Common myeloid progenitor, CD34-positive (primary cell): ENCODE data around the gene SESTD1.

Experiments used
- CTCF ChIA-PET: fragments of 350-600 bp; sonication (Branson Sonifier 250); formaldehyde crosslinking; loops from one replicate; lab custom pipeline; 2021; ENCODE audit warnings: antibody characterized with exemption; lab: Charles Lee
- POLR2A ChIA-PET: fragments of 350-600 bp; sonication (Branson Sonifier 250); formaldehyde crosslinking; loops from one replicate; lab custom pipeline; 2021; ENCODE audit warnings: antibody characterized with exemption; lab: Charles Lee
- DNase-seq, 3 donors: peaks; one replicate each; pipeline versions ENCODE4 v3.0.0 to v3.0.0-alpha.2; 2013
- H3K27ac ChIP-seq, 2 experiments: 1 replicate in 1 of 2; 2 replicates in 1 of 2; pipeline ENCODE4 v1.7.0; 2013; ENCODE audit warnings: inconsistent platforms in 2 of 2, low read length in 2 of 2, mild to moderate bottlenecking in 2 of 2, low read depth in 1 of 2, moderate library complexity in 1 of 2; ENCODE audit not compliant: severe bottlenecking in 2 of 2, insufficient read depth in 1 of 2, poor library complexity in 1 of 2
- H3K27me3 ChIP-seq, 5 experiments: replicated peaks in 2 of 5; 1 replicate in 3 of 5; 2 replicates in 2 of 5; pipeline versions ENCODE4 v1.6.1 to v1.7.0; 2013; ENCODE audit warnings: low read length in 4 of 5, mild to moderate bottlenecking in 2 of 5, moderate library complexity in 2 of 5, inconsistent platforms in 1 of 5; ENCODE audit not compliant: insufficient read depth in 5 of 5, control insufficient read depth in 4 of 5
- H3K36me3 ChIP-seq, 4 experiments: 1 replicate in 2 of 4; 2 replicates in 2 of 4; pipeline versions ENCODE4 v1.6.1 to v1.7.0; 2013; ENCODE audit warnings: low read length in 3 of 4, control low read depth in 1 of 4, mild to moderate bottlenecking in 1 of 4; ENCODE audit not compliant: control insufficient read depth in 4 of 4, insufficient read depth in 4 of 4
- H3K4me1 ChIP-seq, 4 experiments: 1 replicate in 3 of 4; 2 replicates in 1 of 4; pipeline versions ENCODE4 v1.6.1 to v1.7.1; 2013; ENCODE audit warnings: low read length in 3 of 4, mild to moderate bottlenecking in 3 of 4, control low read depth in 1 of 4, inconsistent platforms in 1 of 4, moderate library complexity in 1 of 4; ENCODE audit not compliant: control insufficient read depth in 4 of 4, insufficient read depth in 4 of 4; ENCODE audit errors: control extremely low read depth in 1 of 4
- H3K4me3 ChIP-seq, 7 experiments: 1 replicate in 4 of 7; 2 replicates in 3 of 7; pipeline versions ENCODE4 v1.5.1 to v1.7.0; 2013; ENCODE audit warnings: mild to moderate bottlenecking in 7 of 7, low read length in 6 of 7, moderate library complexity in 6 of 7, inconsistent platforms in 2 of 7, low read depth in 2 of 7, control low read depth in 1 of 7; ENCODE audit not compliant: insufficient read depth in 4 of 7, control insufficient read depth in 1 of 7; ENCODE audit errors: extremely low read depth in 1 of 7
- H3K9me3 ChIP-seq, 5 experiments: 1 replicate in 4 of 5; 2 replicates in 1 of 5; pipeline versions ENCODE4 v1.6.1 to v1.7.1; 2013; ENCODE audit warnings: low read length in 4 of 5, mild to moderate bottlenecking in 2 of 5, inconsistent platforms in 1 of 5, low read depth in 1 of 5, moderate library complexity in 1 of 5; ENCODE audit not compliant: control insufficient read depth in 4 of 5, insufficient read depth in 2 of 5; ENCODE audit errors: control extremely low read depth in 1 of 5
- WGBS: methylation state at CpG from one replicate; pipeline ENCODE4 v1.1.5; 2013; ENCODE audit not compliant: insufficient coverage; 5-methylcytosine and 5-hydroxymethylcytosine counted together

SESTD1 gene

GRCh38 chr2:179260224-179260623 is 4.4 kb downstream of the SESTD1 start:
- no peaks in the 10 kb centered on the region for H3K27me3 ChIP-seq
- peaks cover 0 to 9% (median 0%) of the 10 kb centered on the region in 5 experiments for H3K9me3 ChIP-seq
- H3K4me3 ChIP-seq, result no peak overlapping the region
- CTCF ChIA-PET, result no interaction called here
- no peak for DNase-seq
- no peaks in the 10 kb centered on the region for H3K36me3 ChIP-seq
- 95% methylated on average over 2 of the region's 3 CpGs for WGBS
- POLR2A ChIA-PET, result no interaction called here
- peaks cover 9 to 16% (median 13%) of the 10 kb centered on the region in 4 experiments for H3K4me1 ChIP-seq
- no peak overlapping the region for H3K27ac ChIP-seq

GRCh38 chr2:179255129-179255528 is 9.5 kb downstream of the SESTD1 start:
- no peak for DNase-seq
- CTCF ChIA-PET, result interaction anchor here (0.9 kb wide), 1 partner anchor 10 kb away, joined by 4 read pairs; no protein-coding TSS in a partner anchor

DNA sequence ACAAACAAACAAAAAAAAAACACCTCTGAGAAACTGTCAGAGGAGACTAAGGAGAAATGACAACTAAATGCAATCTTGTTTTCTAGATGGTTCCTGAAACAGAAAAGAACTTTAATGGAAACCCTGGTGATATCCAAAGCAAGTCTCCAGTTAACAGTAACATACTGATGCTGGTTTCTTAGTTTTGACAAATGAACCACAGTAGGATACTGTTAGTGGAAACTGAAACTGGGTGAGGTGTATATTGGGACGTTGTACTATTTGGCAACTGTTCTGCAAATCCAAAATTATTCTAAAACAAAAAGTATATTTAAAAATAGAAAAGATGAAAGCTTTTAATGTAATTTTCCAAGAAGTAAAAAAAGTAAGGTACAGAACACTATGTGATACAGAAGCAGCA is 11.4 kb downstream of the SESTD1 start:
- no peak overlapping the region for H3K27ac ChIP-seq
- peaks cover 0 to 13% (median 8%) of the 10 kb centered on the region in 4 experiments for H3K4me1 ChIP-seq
- H3K27me3 ChIP-seq, result no peaks in the 10 kb centered on the region
- WGBS, result no CpG with 5 or more reads among the region's 1 CpG
- DNase-seq, result peak in 2 of 3 donors; percentile 26 to 34
- no peaks in the 10 kb centered on the region for H3K36me3 ChIP-seq
- H3K9me3 ChIP-seq, result peaks cover 0 to 8% (median 6%) of the 10 kb centered on the region in 5 experiments
- ChIA-PET CTCF (interaction anchor here (0.8 to 1.8 kb wide), 3 partner anchors 10 to 22 kb away, joined by 3 to 5 read pairs (median 3); no protein-coding TSS in a partner anchor), POLR2A (no interaction called here)
- H3K4me3 ChIP-seq, result no peak overlapping the region

More at GRCh38 chr2:179255129-179255528, 9.5 kb downstream of the SESTD1 start:
- Histone ChIP-seq H3K4me1 (peaks cover 0 to 13% (median 8%) of the 10 kb centered on the region in 4 experiments), H3K36me3 (no peaks in the 10 kb centered on the region), H3K9me3 (peaks cover 0 to 8% (median 6%) of the 10 kb centered on the region in 5 experiments), H3K4me3 (no peak overlapping the region), H3K27me3 (no peaks in the 10 kb centered on the region), H3K27ac (no peak overlapping the region)
- POLR2A ChIA-PET, result no interaction called here
- no CpG with 5 or more reads among the region's 1 CpG for WGBS

- WGBS, result 14% methylated on average over 1 of the region's 2 CpGs
- peaks cover 0 to 13% (median 8%) of the 10 kb centered on the region in 4 experiments for H3K4me1 ChIP-seq
These were observed 12.2 kb downstream of the SESTD1 start for GRCh38 chr2:179252423-179252822.

GRCh38 chr2:179251870-179252269 is 12.8 kb downstream of the SESTD1 start:
- Histone ChIP-seq H3K27ac (no peak overlapping the region), H3K27me3 (no peaks in the 10 kb centered on the region), H3K36me3 (no peaks in the 10 kb centered on the region), H3K4me1 (peaks cover 0 to 13% (median 8%) of the 10 kb centered on the region in 4 experiments), H3K4me3 (no peak overlapping the region), H3K9me3 (peaks cover 0 to 8% (median 6%) of the 10 kb centered on the region in 5 experiments)
- no peak for DNase-seq
- ChIA-PET CTCF (no interaction called here), POLR2A (no interaction called here)

More at GRCh38 chr2:179252423-179252822, 12.2 kb downstream of the SESTD1 start:
- Histone ChIP-seq H3K9me3 (peaks cover 0 to 8% (median 6%) of the 10 kb centered on the region in 5 experiments), H3K36me3 (no peaks in the 10 kb centered on the region), H3K27me3 (no peaks in the 10 kb centered on the region), H3K27ac (no peak overlapping the region), H3K4me3 (no peak overlapping the region)
- POLR2A ChIA-PET, result no interaction called here
- CTCF ChIA-PET, result no interaction called here
- DNase-seq, result peak in 2 of 3 donors; percentile 28 to 42

DNA sequence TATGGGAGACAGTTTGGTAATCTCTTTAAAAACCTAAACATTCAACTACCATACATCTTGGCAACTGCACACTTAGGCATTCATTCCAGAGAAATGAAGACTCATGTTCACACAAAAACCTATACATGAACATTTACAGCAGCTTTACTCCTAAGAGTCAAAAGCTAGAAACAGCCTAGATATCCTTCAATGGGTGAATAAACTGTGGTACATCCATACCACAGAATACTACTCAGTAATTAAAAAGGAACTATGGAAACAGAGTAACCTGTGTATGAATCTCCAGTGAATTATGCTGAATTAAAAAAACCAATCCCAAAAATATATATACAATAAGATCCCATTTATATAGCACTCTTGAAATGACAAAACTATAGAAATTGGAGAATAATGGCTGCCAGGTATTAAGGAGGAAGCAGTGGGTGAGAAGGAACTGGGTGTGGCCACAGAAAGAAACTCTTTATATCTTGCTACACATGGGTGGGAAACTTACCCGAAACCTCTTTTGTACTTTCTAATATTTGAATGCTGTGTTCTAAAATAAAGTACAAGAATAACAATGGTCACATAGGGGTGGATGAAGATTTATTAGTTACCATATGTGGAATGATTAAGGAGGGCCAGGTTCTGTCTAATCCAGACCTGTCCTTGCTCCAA is 13.7 kb downstream of the SESTD1 start:
- Histone ChIP-seq H3K4me3 (no peak overlapping the region), H3K36me3 (no peaks in the 10 kb centered on the region), H3K9me3 (peaks cover 0 to 12% (median 2%) of the 10 kb centered on the region in 5 experiments), H3K4me1 (peaks cover 0 to 13% (median 8%) of the 10 kb centered on the region in 4 experiments), H3K27ac (no peak overlapping the region), H3K27me3 (no peaks in the 10 kb centered on the region)
- no CpG with 5 or more reads among the region's 1 CpG for WGBS
- CTCF ChIA-PET, result no interaction called here
- POLR2A ChIA-PET, result no interaction called here
- no peak for DNase-seq

DNA sequence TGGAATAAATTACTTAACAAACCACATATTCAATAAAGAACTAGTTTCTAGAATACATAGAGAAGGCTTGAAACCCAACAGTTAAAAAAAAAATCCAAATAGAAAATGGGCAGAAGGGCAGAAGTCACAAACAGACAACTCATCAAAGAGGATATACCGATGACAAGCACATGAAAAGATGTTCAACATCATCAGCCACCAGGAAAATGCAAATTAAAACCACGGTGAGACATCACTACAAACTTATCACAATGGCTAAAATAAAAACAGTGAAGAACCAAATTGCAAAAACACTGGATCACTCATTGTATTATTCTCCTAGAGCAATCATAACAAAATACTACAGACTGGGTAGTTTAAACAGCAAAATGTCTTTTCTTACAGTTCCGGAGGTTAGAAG is 14.5 kb downstream of the SESTD1 start:
- DNase-seq, result no peak
- Histone ChIP-seq H3K36me3 (no peaks in the 10 kb centered on the region), H3K4me1 (peaks cover 0 to 13% (median 8%) of the 10 kb centered on the region in 4 experiments), H3K27ac (no peak overlapping the region), H3K4me3 (no peak overlapping the region), H3K27me3 (no peaks in the 10 kb centered on the region), H3K9me3 (peaks cover 0 to 9% (median 0%) of the 10 kb centered on the region in 5 experiments)
- ChIA-PET POLR2A (no interaction called here), CTCF (no interaction called here)
- WGBS, result 78% methylated on average over 2 of the region's 3 CpGs
